Effector CD4-positive, alpha-beta T cell (primary cell): ENCODE measurements around the gene TAS2R20.
A peak's percentile ranks its signal among the peaks of the same experiment; 100 is the strongest.
"Not testable (repeated sequence)": the region's sequence is repeated elsewhere in the genome, so short reads cannot be mapped to it uniquely, and the experiment has no call there.

ENCODE experiments used
- DNase-seq: peaks from one replicate; pipeline ENCODE4 v3.0.0-alpha.2; 2020
- total RNA-seq: gene quantifications from one replicate; lab custom pipeline; 2026; lab: John Stamatoyannopoulos, UW

Gene TAS2R20
- 3.6 reads per million, percentile 14 among the genes with 10 or more reads in this experiment for total RNA-seq

DNA sequence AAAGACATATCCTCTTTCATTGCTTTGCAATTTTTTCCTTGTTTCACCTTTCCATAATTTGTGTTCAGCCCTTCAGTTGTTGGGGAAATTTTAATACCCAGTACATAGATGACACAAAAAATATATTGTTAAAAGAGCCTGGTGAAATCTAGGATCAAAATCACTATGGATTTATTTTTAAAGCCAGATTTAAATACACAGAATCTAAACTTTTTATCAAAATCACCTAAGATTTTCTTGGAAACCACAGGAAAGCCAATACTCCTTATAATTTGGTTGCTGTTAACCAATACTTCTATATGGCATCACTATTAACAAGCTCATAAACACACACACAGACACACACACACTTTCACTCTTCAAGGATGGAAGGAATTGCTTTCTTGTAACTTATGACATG lies at the start of gene TAS2R20:
TSS of gene TAS2R20 (minus strand) at position 101 of the 400 bp plus-strand sequence. CDS start 429 bp downstream, outside the sequence.
- no peak for DNase-seq

DNA sequence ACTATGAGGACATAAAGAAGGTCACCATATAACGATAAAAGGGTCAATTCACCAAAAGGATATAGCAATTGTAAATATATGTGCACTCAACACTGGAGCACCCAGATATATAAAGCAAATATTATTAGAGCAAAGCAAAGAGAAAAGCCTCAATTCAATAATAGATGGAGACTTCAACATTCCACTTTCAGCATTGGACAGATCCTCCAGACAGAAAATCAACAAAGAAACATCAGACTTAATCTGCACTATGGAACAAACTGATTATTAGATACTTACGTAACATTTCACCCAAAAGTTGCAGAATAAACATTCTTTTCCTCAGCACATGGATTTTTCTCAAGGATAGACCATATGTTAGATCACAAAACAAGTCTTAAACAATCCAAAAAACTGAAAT lies 43.3 kb upstream of the TAS2R20 start:
- DNase-seq: not testable (repeated sequence)

- DNase-seq: no peak
Measured at GRCh38 chr12:11040162-11040561, 42.1 kb upstream of the TAS2R20 start.

DNA sequence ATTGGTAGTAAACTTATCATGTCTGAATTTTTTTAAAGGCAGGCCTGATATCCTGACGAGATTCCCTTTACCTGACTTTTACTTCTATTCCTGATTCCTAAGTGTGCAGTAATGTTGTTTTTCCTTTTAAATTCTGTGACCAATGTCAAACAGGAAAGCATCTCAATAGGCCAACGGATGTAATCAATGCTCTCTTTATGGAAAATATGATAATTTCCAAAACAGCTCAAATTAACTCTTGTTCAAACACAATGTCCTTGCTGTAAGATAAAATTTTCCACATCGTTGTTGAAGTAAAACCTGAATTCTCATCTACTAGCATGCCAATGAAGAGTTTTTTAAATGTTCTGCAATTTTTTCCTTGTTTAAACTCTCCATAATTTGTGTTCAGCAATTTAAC lies 41.1 kb upstream of the TAS2R20 start:
- no peak for DNase-seq

DNA sequence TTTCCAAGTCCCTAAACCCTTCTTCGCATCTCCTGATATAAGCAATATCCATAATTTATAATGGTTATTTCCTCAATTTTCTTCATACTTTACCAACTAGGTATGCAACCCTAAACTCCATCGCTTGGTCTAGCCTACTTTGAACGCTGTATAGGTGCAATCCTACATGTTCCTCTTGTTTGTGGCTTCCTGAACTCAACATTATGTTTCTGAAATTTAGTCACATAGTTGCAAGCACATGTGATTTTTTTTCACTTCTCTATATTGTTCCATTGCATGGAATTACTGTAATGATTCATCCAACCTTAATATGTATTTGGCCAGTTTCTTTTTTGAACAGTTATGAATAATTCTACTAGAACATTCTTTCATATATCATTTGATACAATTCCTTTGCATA lies 35.9 kb upstream of the TAS2R20 start:
- DNase-seq: not testable (repeated sequence)

DNA sequence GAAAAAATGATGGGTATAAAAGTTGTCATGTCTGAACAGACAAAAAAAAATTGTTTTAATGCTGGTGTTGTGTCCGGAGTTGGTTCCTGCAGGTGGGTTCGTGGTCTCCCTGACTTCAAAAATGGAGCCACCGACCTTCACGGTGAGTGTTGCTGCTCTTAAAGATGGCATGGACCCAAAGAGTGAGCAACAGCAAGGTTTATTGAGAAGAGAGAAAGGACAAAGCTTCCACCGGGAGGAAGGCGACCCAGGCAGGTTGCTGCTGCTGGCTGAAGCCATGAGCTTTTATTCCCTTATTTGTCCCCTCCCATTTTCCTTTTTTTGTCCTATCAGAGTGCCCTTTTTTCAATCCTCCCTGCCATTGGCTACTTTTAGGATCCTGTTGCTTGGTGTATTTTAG lies 33.2 kb upstream of the TAS2R20 start, which contains the start of gene TAS2R31:
TSS of gene TAS2R31 (minus strand) at position 101 of the 400 bp plus-strand sequence. CDS start at position 29, 72 bp downstream.
- DNase-seq: no peak

GRCh38 chr12:11026118-11026517 lies 28.0 kb upstream of the TAS2R20 start:
- DNase-seq: no peak

- DNase-seq: no peak
Measured at GRCh38 chr12:11023387-11023786, 25.3 kb upstream of the TAS2R20 start.

DNA sequence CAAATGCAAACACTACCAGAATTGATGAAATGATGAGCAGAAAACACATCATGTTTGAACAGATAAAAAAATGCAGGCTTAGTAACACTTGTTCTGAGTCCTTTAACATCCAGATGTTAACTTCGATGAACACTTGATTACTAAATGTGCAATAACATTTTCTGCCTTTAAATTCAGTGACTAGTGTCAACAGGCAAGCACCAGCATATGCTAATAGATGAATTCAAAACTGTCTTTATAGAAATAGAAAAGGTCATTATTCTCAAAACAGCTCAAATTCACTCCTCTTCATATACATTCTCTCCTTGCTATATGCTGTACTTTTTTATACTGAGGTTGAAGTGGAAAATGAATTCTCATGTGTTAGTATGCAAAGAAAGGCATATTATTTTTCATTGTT lies 24.4 kb upstream of the TAS2R20 start, which contains the start of gene TAS2R19:
TSS of gene TAS2R19 (minus strand) at position 101 of the 400 bp plus-strand sequence. CDS start at position 52, 49 bp downstream.
- no peak for DNase-seq

- DNase-seq: no peak
Measured at GRCh38 chr12:11016937-11017336, 18.8 kb upstream of the TAS2R20 start.

GRCh38 chr12:11015775-11016430 lies 17.8 kb upstream of the TAS2R20 start:
- no peak for DNase-seq

GRCh38 chr12:11014234-11014633 lies 16.1 kb upstream of the TAS2R20 start:
- DNase-seq: no peak

DNA sequence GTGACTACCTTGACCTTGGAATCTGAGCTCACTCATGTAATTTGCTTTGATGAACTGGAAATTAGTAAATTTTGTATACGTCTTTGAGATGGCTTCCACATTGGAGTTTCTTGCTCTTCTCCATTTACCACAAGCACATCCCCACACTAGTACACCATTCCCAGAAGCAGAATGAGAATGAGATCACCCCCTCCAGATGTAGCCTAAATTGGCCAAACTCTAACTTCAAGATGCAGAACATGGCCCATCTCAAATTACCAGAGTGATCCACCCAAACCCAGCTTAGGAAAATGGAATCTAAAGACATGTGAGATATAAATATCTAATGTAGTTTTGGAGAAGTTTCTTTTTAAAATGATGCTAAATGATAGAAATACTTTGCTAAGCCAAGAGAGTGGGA lies 9.5 kb upstream of the TAS2R20 start:
- no peak for DNase-seq

DNA sequence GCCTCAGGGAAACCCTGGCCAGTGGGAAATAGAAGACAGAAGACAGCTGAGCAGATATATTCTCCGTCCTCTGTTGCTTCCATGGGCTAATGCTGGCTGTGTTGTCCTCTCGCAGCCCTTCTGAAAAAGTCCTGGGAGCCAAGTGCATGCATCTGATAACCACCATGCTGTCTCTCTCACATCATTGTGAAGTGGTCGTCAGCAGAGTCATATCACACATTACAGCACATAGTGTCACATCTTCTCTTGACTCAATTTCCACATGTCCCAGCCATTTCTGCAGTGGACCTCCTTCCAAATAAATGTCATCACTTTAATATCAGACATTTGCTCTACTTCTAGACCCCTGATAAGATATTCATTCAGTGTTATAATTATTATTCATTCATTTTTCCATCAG lies 3.8 kb downstream of the TAS2R20 start:
- DNase-seq: no peak

- DNase-seq: no peak
Measured at GRCh38 chr12:10989107-10989506, 9.0 kb downstream of the TAS2R20 start.

- no peak for DNase-seq
Measured at GRCh38 chr12:10986812-10987211, 11.3 kb downstream of the TAS2R20 start, which contains the start of gene TAS2R50. TAS2R50 (minus strand) TSS chr12:10986912; CDS start chr12:10986860, 52 bp downstream.

DNA sequence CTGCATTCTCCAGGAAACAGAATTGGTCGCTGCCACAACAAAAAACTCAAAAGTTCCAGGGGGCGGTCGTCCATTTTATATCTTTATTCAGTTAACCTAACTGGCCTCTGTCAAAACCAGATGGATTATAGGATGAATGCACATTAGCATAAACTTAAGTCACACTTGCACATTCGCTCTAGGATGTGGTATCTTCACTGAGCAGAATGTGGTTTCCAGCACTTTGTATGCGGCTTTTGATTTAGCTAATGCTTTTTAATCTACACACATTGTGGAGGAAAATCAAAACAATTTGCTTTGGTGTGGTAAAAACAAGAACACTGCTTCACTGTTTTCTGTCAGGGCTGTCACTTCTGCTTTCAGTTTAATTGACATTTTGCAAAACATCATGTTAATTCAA lies 15.9 kb downstream of the TAS2R20 start:
- DNase-seq: peak; percentile 19

DNA sequence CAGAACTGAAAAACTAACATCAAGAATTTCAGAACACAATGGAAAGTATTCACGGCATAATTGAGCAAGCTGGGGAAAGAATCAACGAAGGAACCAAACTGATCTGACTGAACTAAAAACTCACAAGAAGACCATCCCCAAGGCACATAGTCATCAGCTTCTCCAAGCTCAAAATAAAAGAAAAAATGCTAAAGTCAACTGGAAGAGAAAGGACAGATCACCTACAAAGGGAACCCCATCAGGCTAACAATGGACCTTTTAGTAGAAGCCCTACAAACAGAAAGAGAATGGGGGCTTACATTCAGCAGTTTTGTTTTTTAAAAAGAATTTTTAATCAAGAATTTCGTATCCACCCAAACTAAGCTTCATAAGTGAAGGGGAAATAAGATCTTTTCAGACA lies 23.1 kb downstream of the TAS2R20 start:
- no peak for DNase-seq

GRCh38 chr12:10968765-10969456 lies 29.2 kb downstream of the TAS2R20 start:
- DNase-seq: no peak

GRCh38 chr12:10967409-10967808 lies 30.7 kb downstream of the TAS2R20 start:
- DNase-seq: no peak

GRCh38 chr12:10966314-10966713 lies 31.8 kb downstream of the TAS2R20 start:
- DNase-seq: no peak

DNA sequence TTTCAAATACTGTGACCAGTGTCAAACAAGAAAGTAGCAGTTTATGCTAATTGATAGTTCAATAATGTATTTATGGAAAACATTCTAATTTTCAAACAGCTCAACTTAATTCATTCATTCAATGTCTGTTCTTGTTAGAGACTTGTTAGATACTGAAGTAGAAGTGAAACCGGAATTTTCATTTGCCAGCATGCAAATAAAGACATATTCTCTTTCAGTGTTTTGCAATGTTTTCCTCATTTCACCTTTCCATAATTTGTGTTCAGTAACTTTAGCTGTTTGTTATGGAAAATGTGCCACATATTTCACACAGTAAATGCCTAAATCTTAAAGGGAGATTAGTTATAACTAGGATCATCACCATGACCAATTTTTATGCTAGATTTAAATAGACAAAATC lies 32.6 kb downstream of the TAS2R20 start:
- no peak for DNase-seq

DNA sequence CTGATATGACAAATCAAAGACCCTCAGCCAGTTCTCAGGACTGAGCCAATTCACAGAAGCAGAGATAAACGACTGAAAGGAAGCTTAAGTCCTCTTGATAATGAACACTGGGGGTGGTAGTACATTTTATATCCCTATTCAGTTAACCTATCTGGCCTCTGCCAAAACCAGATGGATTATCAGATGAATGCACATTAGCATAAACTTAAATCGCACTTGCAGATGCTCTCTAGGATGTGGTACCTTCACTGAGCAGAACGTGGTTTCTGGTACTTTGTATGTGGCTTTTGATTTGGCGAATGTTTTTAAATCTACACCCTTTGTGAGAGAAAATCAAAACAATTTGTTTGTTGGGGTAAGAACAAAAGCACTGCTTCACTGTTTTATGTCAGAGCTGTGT lies 37.9 kb downstream of the TAS2R20 start:
- DNase-seq: no peak

GRCh38 chr12:10959804-10960203 lies 38.3 kb downstream of the TAS2R20 start:
- no peak for DNase-seq
